PC-9 (cell line): ENCODE measurements around the gene CIP2A. TPM values are rescaled to one million over a fixed set of nuclear protein-coding genes. Genes with fewer than 3 reads are reported as not detected.

ENCODE experiments used
- BruUV-seq: library from RNA; stranded (reverse); fragments of 400-500 nt; replicated peaks from 2 replicates; lab custom pipeline; 2021; lab: Mats Ljungman, UMichigan
- CTCF ChIA-PET: fragments of 300-600 bp; sonication (Branson Sonifier 250); formaldehyde crosslinking; loops from one replicate; lab custom pipeline; 2022; ENCODE audit warnings: antibody characterized with exemption; lab: Charles Lee
- POLR2A ChIA-PET: fragments of 300-600 bp; sonication (Branson Sonifier 250); formaldehyde crosslinking; loops from one replicate; lab custom pipeline; 2022; ENCODE audit warnings: antibody characterized with exemption; ENCODE audit not compliant: unreplicated experiment; lab: Charles Lee
- DNase-seq, 2 experiments: peaks; one replicate each; pipeline versions ENCODE4 v3.0.0 to v3.0.0-alpha.2; 2015 to 2022; ENCODE audit warnings: mixed read lengths in 1 of 2
- H2AFZ ChIP-seq: fragments of 200-600 bp; sonication (generic); 2 replicates; pipeline ENCODE4 v1.8.1; 2017; ENCODE audit warnings: antibody characterized with exemption
- H3F3A ChIP-seq: fragments of 200-600 bp; sonication (generic); 2 replicates; pipeline ENCODE4 v1.8.1; 2017; ENCODE audit warnings: antibody characterized with exemption, mild to moderate bottlenecking, low read depth; ENCODE audit not compliant: insufficient read depth
- H3K27ac ChIP-seq: fragments of 200-600 bp; sonication (generic); 2 replicates; pipeline ENCODE4 v1.6.1; 2016; ENCODE audit warnings: mixed run types
- H3K27me3 ChIP-seq: fragments of 200-600 bp; sonication (generic); 2 replicates; pipeline ENCODE4 v1.6.1; 2016; ENCODE audit warnings: low read depth, mixed run types; ENCODE audit not compliant: insufficient read depth
- H3K36me3 ChIP-seq: fragments of 200-600 bp; sonication (generic); 2 replicates; pipeline ENCODE4 v1.6.1; 2016; ENCODE audit warnings: low read depth, mixed run types
- H3K4me1 ChIP-seq: fragments of 200-600 bp; sonication (generic); replicated peaks from 2 replicates; pipeline ENCODE4 v1.6.1; 2016; ENCODE audit warnings: mixed run types; ENCODE audit not compliant: insufficient read depth
- H3K4me2 ChIP-seq: fragments of 200-600 bp; sonication (generic); 2 replicates; pipeline ENCODE4 v1.6.1; 2017; ENCODE audit warnings: mixed run types
- H3K4me3 ChIP-seq: fragments of 200-600 bp; sonication (generic); 2 replicates; pipeline ENCODE4 v1.6.1; 2016; ENCODE audit warnings: mixed run types
- H3K79me2 ChIP-seq: fragments of 200-600 bp; sonication (generic); 2 replicates; pipeline ENCODE4 v1.6.1; 2017; ENCODE audit warnings: low read depth, mixed run types
- H3K9me2 ChIP-seq: fragments of 200-600 bp; sonication (generic); 2 replicates; pipeline ENCODE4 v1.8.1; 2017; ENCODE audit warnings: mild to moderate bottlenecking; ENCODE audit not compliant: insufficient read depth
- H3K9me3 ChIP-seq: fragments of 200-600 bp; sonication (generic); 2 replicates; pipeline ENCODE4 v1.8.1; 2016; ENCODE audit warnings: low read depth; ENCODE audit not compliant: insufficient read depth
- H4K20me1 ChIP-seq: fragments of 200-600 bp; sonication (generic); 2 replicates; pipeline ENCODE4 v1.8.1; 2017; ENCODE audit not compliant: insufficient read depth
- CTCF ChIP-seq: fragments of 200-600 bp; sonication (generic); conservative IDR thresholded peaks from 2 replicates; pipeline ENCODE4 v1.6.1; 2017; ENCODE audit warnings: mixed run types, antibody characterized with exemption, mild to moderate bottlenecking, moderate library complexity
- EZH2 ChIP-seq: fragments of 200-600 bp; sonication (generic); IDR thresholded peaks from 2 replicates; pipeline ENCODE4 v1.8.0; 2017; ENCODE audit warnings: antibody characterized with exemption, low read depth
- intact Hi-C: fragments of 100-400 bp; cut with micrococcal nuclease; formaldehyde crosslinking; loops from one replicate; pipeline ENCODE4 v1.10.0; 2022; ENCODE audit not compliant: unreplicated experiment
- total RNA-seq: library from RNA; stranded (reverse); gene quantifications from 2 replicates; pipeline ENCODE4 v1.2.3, GENCODE V29; 2021

Gene CIP2A
- total RNA-seq, 1 experiment from 2014 or later: 41.1 TPM

- no peak overlapping the region for H3K4me3 ChIP-seq
- no peaks in the 10 kb centered on the region for H3K9me3 ChIP-seq
- ChIA-PET POLR2A (no interaction called here), CTCF (no interaction called here)
- no peak overlapping the region for H3K27ac ChIP-seq
- DNase-seq: no peak
- H3K4me1 ChIP-seq: no peaks in the 10 kb centered on the region
- no peaks in the 10 kb centered on the region for H3K9me2 ChIP-seq
- H3K79me2 ChIP-seq: no peaks in the 10 kb centered on the region
- BruUV-seq: no TSS peak
- H2AFZ ChIP-seq: no peak overlapping the region
- H3K4me2 ChIP-seq: no peak overlapping the region
- no peaks in the 10 kb centered on the region for H4K20me1 ChIP-seq
- TF ChIP-seq EZH2 (no peak), CTCF (no peak)
- no peaks in the 10 kb centered on the region for H3K27me3 ChIP-seq
- H3K36me3 ChIP-seq: peaks cover 20% of the 10 kb centered on the region
- intact Hi-C loops: no loop called here
- H3F3A ChIP-seq: 0 out of 2 replicates have a peak, but pooled peaks cover 3% of the 10 kb centered on the region
Measured at GRCh38 chr3:108569336-108569735, 19.9 kb downstream of the CIP2A start.

- H3K27me3 ChIP-seq: no peaks in the 10 kb centered on the region
- no peaks in the 10 kb centered on the region for H3K79me2 ChIP-seq
- no peak overlapping the region for H2AFZ ChIP-seq
- DNase-seq: no peak
- TF ChIP-seq EZH2 (no peak), CTCF (no peak)
- no peaks in the 10 kb centered on the region for H3K9me3 ChIP-seq
- BruUV-seq: no TSS peak
- intact Hi-C loops: no loop called here
- ChIA-PET POLR2A (interaction anchor here (0.6 to 0.7 kb wide), 2 partner anchors 48 to 906 kb away, joined by 3 to 6 read pairs; no protein-coding TSS in a partner anchor), CTCF (no interaction called here)
- H4K20me1 ChIP-seq: no peaks in the 10 kb centered on the region
- H3F3A ChIP-seq: 0 out of 2 replicates have a peak, but pooled peaks cover 4% of the 10 kb centered on the region
- no peaks in the 10 kb centered on the region for H3K4me1 ChIP-seq
- no peak overlapping the region for H3K4me2 ChIP-seq
- H3K9me2 ChIP-seq: no peaks in the 10 kb centered on the region
- H3K36me3 ChIP-seq: peaks cover 9% of the 10 kb centered on the region; the same call in 1 of the 2 replicates
- H3K4me3 ChIP-seq: no peak overlapping the region
- no peak overlapping the region for H3K27ac ChIP-seq
Measured at GRCh38 chr3:108566599-108566998, 22.6 kb downstream of the CIP2A start.

- Histone ChIP-seq H3K79me2 (no peaks in the 10 kb centered on the region), H3K36me3 (peaks cover 13% of the 10 kb centered on the region), H3K4me3 (no peak overlapping the region), H3F3A (0 out of 2 replicates have a peak, but pooled peaks cover 4% of the 10 kb centered on the region), H3K9me2 (no peaks in the 10 kb centered on the region), H3K27ac (no peak overlapping the region), H3K4me1 (no peaks in the 10 kb centered on the region), H3K27me3 (no peaks in the 10 kb centered on the region), H4K20me1 (no peaks in the 10 kb centered on the region), H3K4me2 (no peak overlapping the region), H2AFZ (no peak overlapping the region), H3K9me3 (no peaks in the 10 kb centered on the region)
- ChIA-PET CTCF (no interaction called here), POLR2A (no interaction called here)
- TF ChIP-seq EZH2: no peak
- TF ChIP-seq CTCF: no peak
- no peak for DNase-seq
- BruUV-seq: no TSS peak
- intact Hi-C loops: no loop called here
Measured at GRCh38 chr3:108565506-108565905, 23.7 kb downstream of the CIP2A start.
